HCT116 (cell line): ENCODE data around the gene AUTS2. TPM values are rescaled to one million over a fixed set of nuclear protein-coding genes. Genes with fewer than 3 reads are reported as not detected.

Source experiments
- ATAC-seq: fragments of 200-7000 bp; cut with Tn5 transposase; 2 replicates; pipeline ENCODE4 v1.9.1; 2020; ENCODE audit warnings: mild to moderate bottlenecking, moderate library complexity
- BruUV-seq: library from RNA; stranded (reverse); fragments of 400-500 nt; replicated peaks from 2 replicates; lab custom pipeline; 2021; lab: Mats Ljungman, UMichigan
- CTCF ChIA-PET: fragments of 300-600 bp; sonication (Branson Sonifier 250); formaldehyde crosslinking; loops from one replicate; lab custom pipeline; 2021; ENCODE audit warnings: antibody characterized with exemption; lab: Charles Lee
- POLR2A ChIA-PET: fragments of 300-600, 350-600 bp; sonication (Branson Sonifier 250); formaldehyde crosslinking; loops from one replicate; lab custom pipeline; 2021; ENCODE audit warnings: antibody characterized with exemption; lab: Charles Lee
- RAD21 ChIA-PET, 2 experiments: fragments of 300-600 bp; sonication (Branson Sonifier 250); formaldehyde crosslinking; loops; one replicate each; lab custom pipeline; 2023; ENCODE audit warnings: low total read pairs in 2 of 2; ENCODE audit not compliant: uncharacterized antibody in 2 of 2, unreplicated experiment in 2 of 2, low non-redundant PET in 1 of 2; lab: Charles Lee
- DNase-seq: peaks from one replicate; pipeline ENCODE4 v3.0.0-alpha.2; 2010; ENCODE audit warnings: low read depth, low spot score
- H2AFZ ChIP-seq: fragments of 200-600 bp; shearing (Covaris generic), sonication (generic); 2 replicates; pipeline ENCODE4 v1.6.1; 2017; ENCODE audit warnings: low read depth, mixed run types, mixed read lengths, antibody characterized with exemption, low read length; ENCODE audit not compliant: poor library complexity, severe bottlenecking
- H3K27ac ChIP-seq: 2 replicates; pipeline ENCODE4 v1.5.1; 2012; ENCODE audit warnings: low read depth, low read length
- H3K27me3 ChIP-seq: fragments of 200-600 bp; sonication (generic); 2 replicates; pipeline ENCODE4 v1.6.1; 2016; ENCODE audit warnings: mixed run types, low read length, mixed read lengths; ENCODE audit not compliant: insufficient read depth
- H3K36me3 ChIP-seq, 2 experiments: fragments of 200-500 bp in 1 of 2; fragments of 200-600 bp in 1 of 2; sonication (Bioruptor generic) in 1 of 2; sonication (generic) in 1 of 2; 2 replicates each; pipeline versions ENCODE4 v1.5.1 to v1.6.1; 2014 to 2016; ENCODE audit warnings: low read length in 2 of 2, inconsistent platforms in 1 of 2, mixed read lengths in 1 of 2, mixed run types in 1 of 2; ENCODE audit not compliant: insufficient read depth in 2 of 2, control insufficient read depth in 1 of 2
- H3K4me1 ChIP-seq, 2 experiments: fragments of 200-600 bp in 1 of 2; sonication (generic) in 1 of 2; 2 replicates each; pipeline versions ENCODE4 v1.5.1 to v1.6.1; 2012 to 2017; ENCODE audit warnings: low read length in 2 of 2, inconsistent platforms in 1 of 2, mild to moderate bottlenecking in 1 of 2, mixed read lengths in 1 of 2, mixed run types in 1 of 2, moderate library complexity in 1 of 2; ENCODE audit not compliant: insufficient read depth in 2 of 2, control insufficient read depth in 1 of 2
- H3K4me2 ChIP-seq: fragments of 200-600 bp; sonication (generic); 2 replicates; pipeline ENCODE4 v1.6.1; 2017; ENCODE audit warnings: mixed run types, low read length, mixed read lengths
- H3K4me3 ChIP-seq, 2 experiments: fragments of 200-600 bp in 1 of 2; sonication (generic) in 1 of 2; replicated peaks in 1 of 2; 2 replicates each; pipeline ENCODE4 v1.5.1; 2011 to 2016; ENCODE audit warnings: low read length in 2 of 2, control low read depth in 1 of 2, low read depth in 1 of 2, mild to moderate bottlenecking in 1 of 2, mixed read lengths in 1 of 2, mixed run types in 1 of 2
- H3K79me2 ChIP-seq: fragments of 200-600 bp; sonication (generic); 2 replicates; pipeline ENCODE4 v1.6.1; 2017; ENCODE audit warnings: mild to moderate bottlenecking, mixed run types, low read length, moderate library complexity, mixed read lengths; ENCODE audit not compliant: insufficient read depth
- H3K9ac ChIP-seq: fragments of 200-600 bp; sonication (generic); 2 replicates; pipeline ENCODE4 v1.6.1; 2016; ENCODE audit warnings: low read length, mixed read lengths
- H3K9me2 ChIP-seq: fragments of 200-600 bp; sonication (generic), shearing (Covaris generic); 2 replicates; pipeline ENCODE4 v1.6.1; 2017; ENCODE audit warnings: mixed run types, mild to moderate bottlenecking, moderate library complexity; ENCODE audit not compliant: insufficient read depth
- H3K9me3 ChIP-seq, 2 experiments: fragments of 200-500 bp in 1 of 2; fragments of 200-600 bp in 1 of 2; sonication (Bioruptor generic) in 1 of 2; sonication (generic) in 1 of 2; 2 replicates each; pipeline ENCODE4 v1.6.1; 2014 to 2017; ENCODE audit warnings: low read length in 2 of 2, mixed read lengths in 2 of 2, inconsistent platforms in 1 of 2, low read depth in 1 of 2, mild to moderate bottlenecking in 1 of 2, mixed run types in 1 of 2, moderate library complexity in 1 of 2; ENCODE audit not compliant: control insufficient read depth in 1 of 2, insufficient read depth in 1 of 2
- H4K20me1 ChIP-seq: fragments of 200-600 bp; sonication (generic), shearing (Covaris generic); 2 replicates; pipeline ENCODE4 v1.6.1; 2017; ENCODE audit warnings: mixed run types, mild to moderate bottlenecking, moderate library complexity; ENCODE audit not compliant: insufficient read depth
- CBX3 ChIP-seq: IDR thresholded peaks from 2 replicates; pipeline ENCODE4 v1.6.1; 2012; ENCODE audit warnings: low read depth
- CEBPB ChIP-seq: IDR thresholded peaks from 2 replicates; pipeline ENCODE4 v1.6.1; 2012; ENCODE audit warnings: low read depth
- EGR1 ChIP-seq: IDR thresholded peaks from 2 replicates; pipeline ENCODE4 v1.6.1; 2012; ENCODE audit warnings: low read depth
- ELF1 ChIP-seq: IDR thresholded peaks from 2 replicates; pipeline ENCODE4 v1.6.1; 2012; ENCODE audit warnings: low read depth, borderline replicate concordance
- EZH2 ChIP-seq: fragments of 200-600 bp; sonication (generic); IDR thresholded peaks from 2 replicates; pipeline ENCODE4 v1.6.1; 2017; ENCODE audit warnings: antibody characterized with exemption, mixed run types
- EZH2phosphoT487 ChIP-seq: fragments of 200-600 bp; IDR thresholded peaks from 2 replicates; pipeline ENCODE4 v1.6.1; 2018; ENCODE audit warnings: antibody characterized with exemption, borderline replicate concordance
- FOSL1 ChIP-seq: IDR thresholded peaks from 2 replicates; pipeline ENCODE4 v1.6.1; 2012; ENCODE audit warnings: low read depth
- JUND ChIP-seq: IDR thresholded peaks from 2 replicates; pipeline ENCODE4 v1.6.1; 2012
- POLR2A ChIP-seq: IDR thresholded peaks from 2 replicates; pipeline ENCODE4 v1.7.0; 2011; ENCODE audit warnings: borderline replicate concordance; ENCODE audit not compliant: insufficient read depth, insufficient read length; ENCODE audit errors: extremely low read depth
- POLR2AphosphoS5 ChIP-seq: IDR thresholded peaks from 2 replicates; pipeline ENCODE4 v1.6.1; 2011; ENCODE audit warnings: mild to moderate bottlenecking, low read depth, low read length, moderate library complexity
- SIN3A ChIP-seq: IDR thresholded peaks from 2 replicates; pipeline ENCODE4 v1.6.1; 2012; ENCODE audit warnings: low read depth
- SP1 ChIP-seq: IDR thresholded peaks from 2 replicates; pipeline ENCODE4 v1.6.1; 2012; ENCODE audit warnings: low read depth
- SRF ChIP-seq: IDR thresholded peaks from 2 replicates; pipeline ENCODE4 v1.6.1; 2012; ENCODE audit warnings: low read depth
- TCF7L2 ChIP-seq: IDR thresholded peaks from 2 replicates; pipeline ENCODE4 v1.7.0; 2011; ENCODE audit warnings: borderline replicate concordance, inconsistent platforms; ENCODE audit not compliant: insufficient read depth, insufficient read length; ENCODE audit errors: extremely low read depth
- YY1 ChIP-seq: IDR thresholded peaks from 2 replicates; pipeline ENCODE4 v1.6.1; 2011; ENCODE audit warnings: low read length, low read depth, moderate library complexity, mild to moderate bottlenecking; ENCODE audit not compliant: insufficient replicate concordance; ENCODE audit errors: extremely low read depth
- ZBTB33 ChIP-seq: IDR thresholded peaks from 2 replicates; pipeline ENCODE4 v1.6.1; 2011; ENCODE audit warnings: mild to moderate bottlenecking, low read length, moderate library complexity; ENCODE audit not compliant: insufficient replicate concordance; ENCODE audit errors: extremely low read depth
- ZFX ChIP-seq: fragments of 450-650 bp; IDR thresholded peaks from 2 replicates; pipeline ENCODE4 v1.6.1; 2017
- intact Hi-C: fragments of 100-400 bp; cut with micrococcal nuclease; formaldehyde crosslinking; loops from 2 replicates; pipeline ENCODE4 v1.10.0; 2022
- total RNA-seq: library from RNA; stranded (reverse); gene quantifications from one replicate; pipeline ENCODE4 v1.2.1, GENCODE V29; 2021; ENCODE audit not compliant: unreplicated experiment
- TF ChIP-seq, protein P1 (sequence below): IDR thresholded peaks from 2 replicates; pipeline ENCODE4 v1.6.1; 2012
- TF ChIP-seq, protein P2 (sequence below): IDR thresholded peaks from 2 replicates; pipeline ENCODE4 v1.6.1; 2012; ENCODE audit warnings: low read depth
- TF ChIP-seq, protein P3 (sequence below), 3 experiments: fragments of 200-600 bp in 1 of 3; sonication (generic) in 1 of 3; IDR thresholded peaks in 2 of 3; conservative IDR thresholded peaks in 1 of 3; 2 replicates each; pipeline ENCODE4 v1.5.1; 2012 to 2017; ENCODE audit warnings: low read depth in 2 of 3, low read length in 2 of 3, antibody characterized with exemption in 1 of 3, borderline replicate concordance in 1 of 3, control low read depth in 1 of 3, mild to moderate bottlenecking in 1 of 3, mixed read lengths in 1 of 3, mixed run types in 1 of 3, moderate library complexity in 1 of 3; ENCODE audit not compliant: insufficient read depth in 1 of 3

The AUTS2 gene
- total RNA-seq, 1 experiment from 2014 or later = 0.93 TPM

DNA sequence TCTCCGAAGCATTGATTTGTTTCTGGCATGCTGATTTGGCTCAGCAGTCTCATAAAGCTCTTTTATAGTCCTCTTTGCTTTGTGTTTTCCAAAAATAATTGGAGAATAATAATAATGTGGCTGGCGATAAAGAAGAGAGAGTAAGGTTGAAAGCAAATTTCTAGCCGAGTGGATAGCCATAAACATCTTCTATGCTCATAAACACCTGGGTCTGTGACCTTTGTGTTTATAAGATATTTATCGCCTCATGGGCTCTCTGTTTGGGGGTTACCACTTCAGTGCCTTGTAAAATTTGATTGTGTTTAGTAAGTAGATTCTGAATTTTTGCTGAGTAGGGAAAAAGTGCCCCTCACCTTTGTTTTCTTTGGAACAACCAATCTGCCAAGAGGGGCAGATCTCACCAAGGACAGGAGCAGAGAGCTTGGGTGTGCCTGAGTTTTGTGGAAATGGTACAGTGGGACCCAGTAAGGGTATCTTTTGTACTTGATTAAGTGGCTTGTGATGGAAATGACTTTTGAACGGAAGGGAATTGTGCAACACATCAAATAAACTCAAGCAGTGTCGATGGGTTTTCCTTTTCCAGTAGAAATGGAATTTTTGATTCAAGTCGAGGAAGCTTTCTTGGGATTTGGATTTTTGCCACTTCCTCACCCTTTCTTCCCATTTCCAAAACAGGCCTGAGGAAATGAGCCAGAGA lies 220.5 kb downstream of the AUTS2 start:
- RAD21 ChIA-PET = no interaction called here
- H4K20me1 ChIP-seq = no peaks in the 10 kb centered on the region
- TF ChIP-seq EZH2 (no peak), ELF1 (no peak), SP1 (no peak), POLR2AphosphoS5 (no peak), EZH2phosphoT487 (no peak), ZBTB33 (no peak), ZFX (no peak), YY1 (no peak), SRF (no peak), CBX3 (no peak), EGR1 (no peak), CEBPB (no peak), FOSL1 (no peak), JUND (no peak), TCF7L2 (no peak), SIN3A (no peak), POLR2A (no peak)
- TF ChIP-seq, protein P1, sequence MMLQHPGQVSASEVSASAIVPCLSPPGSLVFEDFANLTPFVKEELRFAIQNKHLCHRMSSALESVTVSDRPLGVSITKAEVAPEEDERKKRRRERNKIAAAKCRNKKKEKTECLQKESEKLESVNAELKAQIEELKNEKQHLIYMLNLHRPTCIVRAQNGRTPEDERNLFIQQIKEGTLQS = no peak
- TF ChIP-seq, protein P2, sequence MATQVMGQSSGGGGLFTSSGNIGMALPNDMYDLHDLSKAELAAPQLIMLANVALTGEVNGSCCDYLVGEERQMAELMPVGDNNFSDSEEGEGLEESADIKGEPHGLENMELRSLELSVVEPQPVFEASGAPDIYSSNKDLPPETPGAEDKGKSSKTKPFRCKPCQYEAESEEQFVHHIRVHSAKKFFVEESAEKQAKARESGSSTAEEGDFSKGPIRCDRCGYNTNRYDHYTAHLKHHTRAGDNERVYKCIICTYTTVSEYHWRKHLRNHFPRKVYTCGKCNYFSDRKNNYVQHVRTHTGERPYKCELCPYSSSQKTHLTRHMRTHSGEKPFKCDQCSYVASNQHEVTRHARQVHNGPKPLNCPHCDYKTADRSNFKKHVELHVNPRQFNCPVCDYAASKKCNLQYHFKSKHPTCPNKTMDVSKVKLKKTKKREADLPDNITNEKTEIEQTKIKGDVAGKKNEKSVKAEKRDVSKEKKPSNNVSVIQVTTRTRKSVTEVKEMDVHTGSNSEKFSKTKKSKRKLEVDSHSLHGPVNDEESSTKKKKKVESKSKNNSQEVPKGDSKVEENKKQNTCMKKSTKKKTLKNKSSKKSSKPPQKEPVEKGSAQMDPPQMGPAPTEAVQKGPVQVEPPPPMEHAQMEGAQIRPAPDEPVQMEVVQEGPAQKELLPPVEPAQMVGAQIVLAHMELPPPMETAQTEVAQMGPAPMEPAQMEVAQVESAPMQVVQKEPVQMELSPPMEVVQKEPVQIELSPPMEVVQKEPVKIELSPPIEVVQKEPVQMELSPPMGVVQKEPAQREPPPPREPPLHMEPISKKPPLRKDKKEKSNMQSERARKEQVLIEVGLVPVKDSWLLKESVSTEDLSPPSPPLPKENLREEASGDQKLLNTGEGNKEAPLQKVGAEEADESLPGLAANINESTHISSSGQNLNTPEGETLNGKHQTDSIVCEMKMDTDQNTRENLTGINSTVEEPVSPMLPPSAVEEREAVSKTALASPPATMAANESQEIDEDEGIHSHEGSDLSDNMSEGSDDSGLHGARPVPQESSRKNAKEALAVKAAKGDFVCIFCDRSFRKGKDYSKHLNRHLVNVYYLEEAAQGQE = no peak
- TF ChIP-seq, protein P3, sequence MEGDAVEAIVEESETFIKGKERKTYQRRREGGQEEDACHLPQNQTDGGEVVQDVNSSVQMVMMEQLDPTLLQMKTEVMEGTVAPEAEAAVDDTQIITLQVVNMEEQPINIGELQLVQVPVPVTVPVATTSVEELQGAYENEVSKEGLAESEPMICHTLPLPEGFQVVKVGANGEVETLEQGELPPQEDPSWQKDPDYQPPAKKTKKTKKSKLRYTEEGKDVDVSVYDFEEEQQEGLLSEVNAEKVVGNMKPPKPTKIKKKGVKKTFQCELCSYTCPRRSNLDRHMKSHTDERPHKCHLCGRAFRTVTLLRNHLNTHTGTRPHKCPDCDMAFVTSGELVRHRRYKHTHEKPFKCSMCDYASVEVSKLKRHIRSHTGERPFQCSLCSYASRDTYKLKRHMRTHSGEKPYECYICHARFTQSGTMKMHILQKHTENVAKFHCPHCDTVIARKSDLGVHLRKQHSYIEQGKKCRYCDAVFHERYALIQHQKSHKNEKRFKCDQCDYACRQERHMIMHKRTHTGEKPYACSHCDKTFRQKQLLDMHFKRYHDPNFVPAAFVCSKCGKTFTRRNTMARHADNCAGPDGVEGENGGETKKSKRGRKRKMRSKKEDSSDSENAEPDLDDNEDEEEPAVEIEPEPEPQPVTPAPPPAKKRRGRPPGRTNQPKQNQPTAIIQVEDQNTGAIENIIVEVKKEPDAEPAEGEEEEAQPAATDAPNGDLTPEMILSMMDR (IDR thresholded peaks at IDR 0.05 in 2 of 3, conservative IDR thresholded peaks at IDR 0.05 in 1 of 3; ENCODE audit: borderline replicate concordance in 1 of 3, insufficient read depth in 1 of 3, low read depth in 2 of 3, low read length in 2 of 3) = no peak

More for the DNA sequence above, 220.5 kb downstream of the AUTS2 start:
- no peaks in the 10 kb centered on the region for H3K36me3 ChIP-seq
- peaks cover 0 to 44% of the 10 kb centered on the region in 2 experiments; a peak in 2 of 4 replicates for H3K9me3 ChIP-seq
- no peak overlapping the region for H2AFZ ChIP-seq
- no peak overlapping the region for H3K9ac ChIP-seq
- no peaks in the 10 kb centered on the region for H3K79me2 ChIP-seq
- CTCF ChIA-PET = no interaction called here
- no peak overlapping the region for H3K4me3 ChIP-seq
- no TSS peak for BruUV-seq
- POLR2A ChIA-PET = no interaction called here
- H3K4me1 ChIP-seq = no peaks in the 10 kb centered on the region
- H3K9me2 ChIP-seq = no peaks in the 10 kb centered on the region
- no peak for ATAC-seq
- H3K4me2 ChIP-seq = no peak overlapping the region
- intact Hi-C loops = no loop called here
- no peak for DNase-seq
- H3K27me3 ChIP-seq = no peaks in the 10 kb centered on the region
- H3K27ac ChIP-seq = no peak overlapping the region
